ENCODE data around the gene GRAP2. TPM values are rescaled to one million over a fixed set of nuclear protein-coding genes. Genes with fewer than 3 reads are reported as not detected.
"Not testable (repeated sequence)": the region's sequence is repeated elsewhere in the genome, so short reads cannot be mapped to it uniquely, and the experiment has no call there.

GRAP2 gene
- total and polyA plus RNA-seq, 2 donors: 1.7 to 3.2 TPM

DNA sequence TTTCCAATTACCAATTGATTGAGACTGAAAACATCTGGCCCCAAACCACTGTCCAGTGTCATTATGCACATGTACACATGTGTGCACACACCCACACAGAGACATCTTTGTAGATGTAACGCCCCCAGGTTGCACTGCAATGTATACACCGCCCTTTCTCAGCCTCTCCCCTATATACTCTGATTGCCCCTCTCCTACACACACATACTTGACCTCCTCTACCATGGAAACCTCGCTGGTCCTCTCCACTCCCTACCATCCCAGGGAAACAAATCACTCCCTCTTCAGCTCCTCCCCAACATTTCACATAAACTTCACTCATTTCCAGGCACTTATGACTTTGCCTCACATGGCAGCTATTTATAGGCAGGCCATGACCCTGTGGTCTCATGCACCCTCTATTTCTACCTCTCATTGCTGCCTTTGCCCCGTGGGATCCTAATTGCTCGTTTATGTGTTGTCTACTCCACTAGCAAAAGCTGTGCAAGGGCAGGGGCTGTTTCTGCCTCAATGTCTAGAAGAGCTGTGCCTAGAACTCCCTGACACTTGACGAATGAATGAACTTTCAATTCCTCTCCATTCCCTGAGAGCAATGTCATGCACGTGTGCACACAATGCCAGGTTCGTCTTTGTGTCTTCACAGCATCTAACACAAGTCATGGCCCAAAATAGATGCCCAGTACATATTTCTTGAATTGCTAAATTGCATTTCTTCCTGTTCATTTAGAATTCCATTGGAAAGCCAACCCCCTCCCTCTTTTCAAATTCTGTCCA is 49.3 kb downstream of the GRAP2 start:
- Histone ChIP-seq H3K27ac (ENCODE audit: low read depth) (no peak overlapping the region), H3K4me3 (ENCODE audit: low read depth, low read length) (no peak overlapping the region), H3K4me1 (ENCODE audit: insufficient read depth) (no peaks in the 10 kb centered on the region), H3K36me3 (ENCODE audit: insufficient read depth) (no peaks in the 10 kb centered on the region)
- no peak for DNase-seq (ENCODE audit: extremely low spot score)
- WGBS: 83% methylated on average over 8 of the region's 8 CpGs

DNA sequence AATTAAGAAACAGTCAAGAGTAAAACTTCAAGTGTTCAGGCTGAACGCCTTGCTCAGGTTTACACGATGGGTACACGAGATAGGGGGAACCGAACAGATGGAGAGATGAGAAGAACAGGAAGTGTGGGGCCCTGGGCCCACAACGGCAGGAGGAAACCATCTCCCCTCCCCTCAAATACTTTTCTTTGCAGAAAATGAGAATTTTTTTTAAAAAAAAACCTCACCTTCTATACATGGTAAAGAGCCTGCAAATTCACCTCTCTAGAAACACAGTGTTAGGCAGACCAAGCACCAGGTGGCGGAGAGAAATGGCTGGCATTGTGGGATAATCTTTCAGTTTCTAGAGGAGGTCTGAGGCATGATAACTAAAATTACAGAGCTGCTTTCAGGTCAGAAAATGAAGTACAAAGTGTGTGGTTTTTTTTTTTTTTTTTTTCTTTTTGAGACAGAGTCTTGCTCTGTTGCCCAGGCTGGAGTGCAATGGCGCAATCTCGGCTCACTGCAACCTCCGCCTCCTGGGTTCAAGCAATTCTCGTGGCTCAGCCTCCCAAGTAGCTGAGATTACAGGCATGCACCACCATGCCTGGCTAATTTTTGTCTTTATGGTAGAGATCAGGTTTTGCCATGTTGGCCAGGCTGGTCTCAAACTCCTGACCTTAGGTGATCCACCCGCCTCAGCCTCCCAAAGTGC is 50.9 kb downstream of the GRAP2 start:
- not testable (repeated sequence) for DNase-seq (ENCODE audit: extremely low spot score); H3K4me3 ChIP-seq (ENCODE audit: low read depth, low read length); H3K4me1 ChIP-seq (ENCODE audit: insufficient read depth); H3K27ac ChIP-seq (ENCODE audit: low read depth); H3K36me3 ChIP-seq (ENCODE audit: insufficient read depth)
- 78% methylated on average over 11 of the region's 11 CpGs for WGBS

DNA sequence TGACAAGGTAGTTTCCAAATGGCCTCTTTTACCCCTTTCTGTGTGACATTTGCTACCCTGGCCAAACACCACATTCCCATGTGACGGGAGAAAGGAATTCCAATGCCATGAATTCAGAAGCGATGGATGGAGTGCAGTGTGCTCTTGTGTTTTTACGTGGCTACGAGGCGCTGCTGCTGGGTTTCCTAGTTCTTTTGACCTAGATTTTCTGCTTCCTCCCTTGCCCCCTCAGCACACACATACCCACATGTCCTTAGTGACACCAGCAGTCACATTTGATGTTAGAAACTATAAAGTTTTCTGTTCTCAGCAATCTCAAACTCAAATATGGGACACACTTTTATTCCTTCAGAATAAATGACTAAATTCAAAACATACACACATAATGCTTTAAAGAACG is 51.5 kb downstream of the GRAP2 start:
- no peak overlapping the region for H3K4me3 ChIP-seq (ENCODE audit: low read depth, low read length)
- no peaks in the 10 kb centered on the region for H3K4me1 ChIP-seq (ENCODE audit: insufficient read depth)
- 92% methylated on average over 6 of the region's 6 CpGs for WGBS
- no peak for DNase-seq (ENCODE audit: extremely low spot score)
- no peaks in the 10 kb centered on the region for H3K36me3 ChIP-seq (ENCODE audit: insufficient read depth)
- no peak overlapping the region for H3K27ac ChIP-seq (ENCODE audit: low read depth)

DNA sequence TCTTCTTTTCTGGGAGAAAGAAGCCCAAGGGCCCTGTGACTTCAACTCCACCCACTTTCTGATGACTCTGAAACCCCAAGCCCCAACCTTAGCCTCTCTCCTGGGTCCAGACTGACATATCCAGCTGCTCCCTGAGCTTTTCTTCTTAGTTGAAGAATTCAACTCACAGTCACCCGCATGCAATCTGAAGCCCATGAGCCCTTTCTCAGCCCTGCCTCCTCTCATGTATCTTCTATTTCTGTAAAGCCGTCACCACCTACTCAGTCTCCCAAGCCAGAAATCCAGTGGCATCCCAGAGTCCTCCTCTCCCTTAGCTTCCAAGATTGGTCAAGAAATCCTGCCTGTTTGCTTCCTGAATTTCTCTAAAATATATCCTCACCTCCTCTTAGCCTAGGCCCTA is 52.2 kb downstream of the GRAP2 start:
- H3K36me3 ChIP-seq (ENCODE audit: insufficient read depth): no peaks in the 10 kb centered on the region
- 72% methylated on average over 2 of the region's 2 CpGs for WGBS
- no peak overlapping the region for H3K4me3 ChIP-seq (ENCODE audit: low read depth, low read length)
- H3K4me1 ChIP-seq (ENCODE audit: insufficient read depth): no peaks in the 10 kb centered on the region
- no peak overlapping the region for H3K27ac ChIP-seq (ENCODE audit: low read depth)
- DNase-seq (ENCODE audit: extremely low spot score): no peak

DNA sequence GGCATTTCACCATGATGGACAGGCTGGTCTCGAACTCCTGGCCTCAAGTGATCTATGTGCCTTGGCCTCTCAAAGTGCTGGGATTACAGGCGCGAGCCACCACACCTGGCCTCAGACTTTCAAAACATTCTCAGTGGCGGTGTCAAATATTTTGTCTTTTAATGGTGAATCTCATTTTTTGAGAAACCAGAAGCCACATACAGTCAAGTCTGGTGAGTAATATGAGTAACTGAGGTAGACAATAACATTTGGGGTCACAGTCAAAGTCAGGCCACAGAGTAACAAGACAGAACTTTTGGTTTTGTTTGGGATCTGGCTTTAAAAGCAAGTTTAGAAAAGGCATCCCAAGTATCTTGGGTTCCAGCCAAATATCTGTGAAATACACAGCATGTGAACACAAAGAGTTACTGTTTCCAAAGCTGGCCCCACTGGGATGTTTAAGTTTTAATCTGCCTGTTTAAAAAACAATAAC is 53.7 kb downstream of the GRAP2 start:
- Histone ChIP-seq H3K27ac (ENCODE audit: low read depth) (no peak overlapping the region), H3K4me3 (ENCODE audit: low read depth, low read length) (no peak overlapping the region), H3K4me1 (ENCODE audit: insufficient read depth) (no peaks in the 10 kb centered on the region), H3K36me3 (ENCODE audit: insufficient read depth) (no peaks in the 10 kb centered on the region)
- DNase-seq (ENCODE audit: extremely low spot score): no peak
- 88% methylated on average over 4 of the region's 4 CpGs for WGBS

DNA sequence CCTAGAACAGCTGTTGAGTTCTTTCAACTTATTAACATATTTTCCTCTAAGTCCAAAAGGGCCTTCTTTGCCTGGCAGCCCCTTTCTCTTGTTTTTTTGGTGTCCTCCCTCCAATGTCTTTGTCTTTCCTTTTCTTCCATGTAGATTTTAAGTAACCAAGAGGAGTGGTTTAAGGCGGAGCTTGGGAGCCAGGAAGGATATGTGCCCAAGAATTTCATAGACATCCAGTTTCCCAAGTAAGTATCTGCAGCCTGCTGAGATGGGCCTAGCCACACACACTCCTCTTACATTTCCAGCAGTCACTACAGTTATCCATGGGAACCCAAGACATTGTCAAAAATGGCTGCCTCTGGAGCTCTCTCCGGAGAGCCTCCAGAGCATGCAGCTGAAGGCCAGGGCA is 54.8 kb downstream of the GRAP2 start:
- Histone ChIP-seq H3K4me1 (ENCODE audit: insufficient read depth) (no peaks in the 10 kb centered on the region), H3K27ac (ENCODE audit: low read depth) (no peak overlapping the region)
- whole genome bisulfite sequencing: 99% methylated on average over 2 of the region's 2 CpGs

DNA sequence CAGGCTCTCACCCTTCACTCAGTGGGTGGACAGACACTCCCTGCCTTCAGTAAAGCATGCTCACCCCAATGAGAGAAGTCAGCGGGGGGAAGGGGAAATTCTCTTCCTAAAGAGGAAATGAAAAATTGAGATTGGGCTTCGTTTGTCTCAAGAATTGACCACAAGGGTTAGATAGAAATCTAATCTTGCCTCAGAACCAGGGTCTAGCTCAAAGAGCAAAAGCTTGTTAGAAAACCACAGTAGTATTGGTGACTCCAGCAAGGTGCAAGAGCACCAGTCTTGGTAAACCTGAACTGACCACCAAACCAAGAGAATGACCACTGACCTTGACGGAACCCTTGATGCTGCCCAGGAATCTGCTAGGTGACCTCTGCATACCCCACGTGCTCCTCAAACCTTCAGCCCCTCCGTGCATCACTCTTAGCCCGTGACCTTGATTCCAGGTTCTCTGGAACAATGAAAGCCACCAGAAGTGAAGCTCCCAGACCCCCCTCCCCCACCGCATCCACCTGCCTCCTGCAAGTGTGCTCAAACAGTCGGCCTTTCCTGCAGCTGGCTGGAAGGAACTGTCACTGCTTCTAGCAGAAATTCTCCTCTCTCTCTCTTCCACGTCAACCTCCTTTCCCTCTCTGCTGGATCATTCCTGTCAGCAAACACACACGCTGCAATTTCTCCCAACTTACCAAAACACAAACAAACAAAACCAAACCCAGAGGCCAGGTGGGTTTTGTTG is 56.2 kb downstream of the GRAP2 start:
- Histone ChIP-seq H3K36me3 (ENCODE audit: insufficient read depth) (no peaks in the 10 kb centered on the region), H3K4me1 (ENCODE audit: insufficient read depth) (no peaks in the 10 kb centered on the region), H3K4me3 (ENCODE audit: low read depth, low read length) (no peak overlapping the region), H3K27ac (ENCODE audit: low read depth) (no peak overlapping the region)
- 61% methylated on average over 10 of the region's 10 CpGs for WGBS
- no peak for DNase-seq (ENCODE audit: extremely low spot score)

More for the DNA sequence above, 54.8 kb downstream of the GRAP2 start:
- no peaks in the 10 kb centered on the region for H3K36me3 ChIP-seq (ENCODE audit: insufficient read depth)
- H3K4me3 ChIP-seq (ENCODE audit: low read depth, low read length): no peak overlapping the region
- DNase-seq (ENCODE audit: extremely low spot score): no peak

DNA sequence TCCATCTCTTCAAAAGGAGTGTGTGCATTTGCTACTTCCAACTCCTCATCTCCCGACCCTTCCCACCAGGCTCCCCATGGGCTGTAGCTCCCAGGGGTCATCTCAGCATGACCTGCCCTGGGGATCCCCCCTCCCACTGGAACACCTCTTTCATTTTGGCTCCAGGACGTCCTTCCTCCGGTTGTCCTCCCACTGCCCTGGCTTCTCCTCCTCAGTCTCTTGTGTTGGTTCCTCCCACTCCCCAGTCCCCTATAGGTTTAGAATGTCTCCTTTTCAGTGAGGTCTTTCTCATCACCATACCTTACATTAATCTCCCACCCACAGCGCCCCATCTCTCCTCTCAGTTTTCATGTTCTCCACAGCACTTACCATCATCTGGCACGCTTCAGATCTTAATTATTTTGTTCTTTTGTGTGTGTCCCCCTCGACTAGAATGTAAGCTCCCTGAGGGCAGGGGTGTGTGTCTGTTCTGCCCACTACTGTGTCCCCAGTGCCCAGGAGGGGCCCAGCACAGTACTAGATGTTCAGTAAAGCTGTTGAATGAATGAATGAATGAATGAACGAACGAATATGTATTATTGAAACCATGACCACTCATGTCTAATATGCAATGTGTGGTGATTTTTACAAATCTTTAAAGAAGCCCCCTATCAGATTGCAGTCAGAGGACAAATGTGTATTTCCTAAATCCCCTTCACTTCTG is 57.3 kb downstream of the GRAP2 start:
- H3K36me3 ChIP-seq (ENCODE audit: insufficient read depth): no peaks in the 10 kb centered on the region
- no peak for DNase-seq (ENCODE audit: extremely low spot score)
- 88% methylated on average over 8 of the region's 8 CpGs for WGBS
- H3K4me1 ChIP-seq (ENCODE audit: insufficient read depth): no peaks in the 10 kb centered on the region
- H3K27ac ChIP-seq (ENCODE audit: low read depth): no peak overlapping the region
- no peak overlapping the region for H3K4me3 ChIP-seq (ENCODE audit: low read depth, low read length)

DNA sequence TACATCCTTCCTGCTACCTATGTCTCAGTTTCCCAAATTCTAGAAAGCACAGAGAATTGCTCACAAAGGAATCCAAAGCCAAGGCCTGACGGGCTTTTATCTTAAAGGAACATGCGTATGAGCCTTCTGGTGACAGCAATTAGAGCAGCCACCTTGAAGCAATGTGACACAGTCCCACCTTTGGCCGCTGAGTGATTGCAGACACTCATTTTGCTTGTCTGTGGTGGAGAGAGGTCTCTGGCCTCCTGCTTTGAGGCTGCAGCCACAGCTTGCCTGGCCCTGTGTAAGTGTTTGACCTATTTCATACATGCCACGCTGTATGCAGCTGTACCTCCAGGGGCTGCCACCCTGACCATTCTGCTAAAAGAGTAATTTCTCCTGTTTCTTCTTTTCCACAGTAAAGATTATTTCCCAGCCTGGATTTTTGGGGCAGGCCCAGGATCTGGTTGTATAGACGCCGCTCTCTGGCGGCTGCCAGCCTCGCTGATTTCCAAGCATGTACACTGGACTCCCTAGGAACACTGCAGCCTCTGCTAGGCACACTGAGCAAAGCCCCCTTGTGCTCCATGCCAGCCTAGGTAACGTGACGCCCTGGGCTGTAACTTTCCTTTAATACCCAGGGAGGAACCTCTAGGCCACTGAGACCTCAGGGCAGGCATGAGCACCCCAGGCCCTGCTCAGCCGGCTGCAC is 58.2 kb downstream of the GRAP2 start:
- WGBS: 82% methylated on average over 11 of the region's 11 CpGs

DNA sequence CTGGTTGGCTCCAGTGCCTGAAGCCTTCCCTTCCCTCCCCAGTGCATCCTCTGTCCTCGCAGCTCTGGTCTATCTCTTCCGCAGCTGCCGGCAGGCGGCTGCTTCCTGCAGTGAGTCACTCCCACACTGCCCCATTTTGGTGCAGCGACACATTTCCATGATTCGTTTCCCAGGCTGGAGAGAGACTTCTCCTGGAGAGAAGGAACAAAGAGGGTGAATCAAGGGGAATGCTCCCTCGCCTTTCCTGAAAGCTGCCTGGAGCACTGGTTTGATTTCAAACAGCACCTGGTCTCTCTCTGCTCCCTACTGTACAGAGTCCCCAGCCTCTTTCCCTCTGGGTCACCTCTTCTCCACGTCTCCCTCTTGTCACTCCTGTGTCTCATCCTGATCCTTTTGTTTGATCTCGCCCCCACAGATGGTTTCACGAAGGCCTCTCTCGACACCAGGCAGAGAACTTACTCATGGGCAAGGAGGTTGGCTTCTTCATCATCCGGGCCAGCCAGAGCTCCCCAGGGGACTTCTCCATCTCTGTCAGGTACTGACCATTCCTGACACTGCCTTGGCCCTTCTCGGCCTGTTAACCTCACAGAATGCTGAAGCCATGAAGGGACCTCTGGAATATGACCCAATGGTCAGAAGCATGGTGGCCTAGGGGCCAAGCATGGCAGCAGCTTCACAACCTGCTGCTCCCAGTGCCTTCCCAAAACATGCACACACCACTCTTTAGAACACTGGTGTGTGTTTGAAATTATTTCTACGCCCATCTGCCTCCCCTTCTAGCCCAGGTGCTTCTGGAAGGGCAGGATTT is 59.0 kb downstream of the GRAP2 start, which contains the start of gene TMA7B:
TMA7B (plus strand) TSS at position 758 of the 808 bp plus-strand sequence. CDS start 3,978 bp downstream, outside the sequence.
- H3K4me3 ChIP-seq (ENCODE audit: low read depth, low read length): no peak within 1 kb of the TSS
- no peak for DNase-seq (ENCODE audit: extremely low spot score)
- no peaks in the 10 kb centered on the region for H3K4me1 ChIP-seq (ENCODE audit: insufficient read depth)
- no peak within 1 kb of the TSS for H3K27ac ChIP-seq (ENCODE audit: low read depth)
- no peaks in the 10 kb centered on the region for H3K36me3 ChIP-seq (ENCODE audit: insufficient read depth)
- 55% methylated on average over 14 of the region's 14 CpGs for WGBS

More for the DNA sequence above, 58.2 kb downstream of the GRAP2 start:
- no peaks in the 10 kb centered on the region for H3K4me1 ChIP-seq (ENCODE audit: insufficient read depth)
- no peak for DNase-seq (ENCODE audit: extremely low spot score)
- no peak overlapping the region for H3K27ac ChIP-seq (ENCODE audit: low read depth)
- no peak overlapping the region for H3K4me3 ChIP-seq (ENCODE audit: low read depth, low read length)
- no peaks in the 10 kb centered on the region for H3K36me3 ChIP-seq (ENCODE audit: insufficient read depth)

DNA sequence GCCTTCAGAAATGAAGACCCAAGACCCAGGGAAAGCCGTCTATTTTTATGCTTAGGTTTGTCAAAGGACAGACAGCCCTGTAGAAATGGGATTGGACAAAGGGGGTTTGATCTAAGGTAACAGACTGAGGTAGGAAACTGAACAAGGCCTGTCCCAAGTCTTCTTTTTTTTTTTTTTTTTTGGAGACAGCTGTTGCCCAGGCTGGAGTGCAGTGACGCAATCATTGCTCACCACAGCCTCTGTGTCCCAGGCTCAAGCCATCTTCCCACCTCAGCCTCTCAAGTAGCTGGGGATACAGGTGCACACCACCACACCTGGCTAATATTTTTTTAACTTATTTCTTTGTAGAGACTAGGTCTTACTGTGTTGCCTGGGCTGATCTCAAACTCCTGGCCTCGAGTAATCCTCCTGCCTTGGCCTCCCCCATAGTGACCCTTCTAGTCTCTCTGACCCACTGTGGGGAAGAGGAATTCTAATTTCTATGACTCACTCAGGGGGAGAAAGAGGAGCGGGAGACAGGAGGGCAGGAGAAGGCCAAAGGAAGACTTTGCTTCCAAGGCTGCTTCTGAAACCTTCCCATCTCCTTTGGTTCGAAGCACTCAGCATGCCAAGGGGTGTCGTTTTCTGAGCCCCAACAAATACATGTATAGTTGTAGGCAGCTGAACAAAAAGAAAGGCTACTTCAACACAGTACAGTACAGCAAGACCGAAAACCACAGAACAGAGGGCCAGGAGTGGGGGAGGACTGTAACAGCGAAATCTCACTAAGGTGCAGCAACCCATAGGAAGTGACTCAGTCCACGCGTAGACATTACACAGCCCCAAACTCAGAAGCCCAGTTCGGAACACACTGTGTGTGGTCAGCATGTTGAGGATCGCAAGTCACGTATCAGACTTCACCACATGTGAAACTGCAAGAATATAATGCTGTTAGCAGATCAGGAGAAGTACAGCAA is 60.2 kb downstream of the GRAP2 start:
- Histone ChIP-seq H3K27ac (ENCODE audit: low read depth) (no peak overlapping the region), H3K4me3 (ENCODE audit: low read depth, low read length) (no peak overlapping the region), H3K4me1 (ENCODE audit: insufficient read depth) (no peaks in the 10 kb centered on the region), H3K36me3 (ENCODE audit: insufficient read depth) (no peaks in the 10 kb centered on the region)
- WGBS: 75% methylated on average over 13 of the region's 13 CpGs
- DNase-seq (ENCODE audit: extremely low spot score): no peak
